Heart right ventricle (tissue), 16 donors: Measurements from ENCODE around the gene MON1A. TPM values are rescaled to one million over a fixed set of nuclear protein-coding genes. Genes with fewer than 3 reads are reported as not detected.
"Not testable (repeated sequence)": the region's sequence is repeated elsewhere in the genome, so short reads cannot be mapped to it uniquely, and the experiment has no call there.

Source experiments
- ATAC-seq, 8 donors: fragments of 200-7000 bp; cut with Tn5 transposase; one replicate each; pipeline ENCODE4 v1.9.1; 2020; ENCODE audit warnings: mild to moderate bottlenecking in 8 of 8, moderate library complexity in 8 of 8, moderate number of reproducible peaks in 1 of 8
- DNase-seq, 2 donors: peaks; one replicate each; pipeline ENCODE4 v3.0.0-alpha.2; 2020
- H3K27ac ChIP-seq, 10 donors: fragments of 200-600 bp; sonication (generic) in 2 of 10; one replicate each; pipeline versions ENCODE4 v1.5.0 to v1.8.0; 2020 to 2022; ENCODE audit warnings: mild to moderate bottlenecking in 3 of 10
- H3K27me3 ChIP-seq, 7 donors: fragments of 200-600 bp; one replicate each; pipeline ENCODE4 v1.8.0; 2021 to 2022; ENCODE audit warnings: mild to moderate bottlenecking in 2 of 7
- H3K36me3 ChIP-seq, 9 donors: fragments of 200-600 bp; sonication (generic) in 1 of 9; one replicate each; pipeline versions ENCODE4 v1.5.0 to v1.8.0; 2020 to 2022; ENCODE audit warnings: mild to moderate bottlenecking in 2 of 9
- H3K4me1 ChIP-seq, 9 donors: fragments of 200-600 bp; sonication (generic) in 1 of 9; one replicate each; pipeline versions ENCODE4 v1.5.0 to v1.8.0; 2020 to 2022; ENCODE audit warnings: mild to moderate bottlenecking in 4 of 9
- H3K4me3 ChIP-seq, 10 donors: fragments of 200-600 bp; sonication (generic) in 2 of 10; one replicate each; pipeline versions ENCODE4 v1.5.0 to v1.8.0; 2020 to 2022; ENCODE audit warnings: mild to moderate bottlenecking in 7 of 10, moderate library complexity in 2 of 10
- H3K9me3 ChIP-seq, 11 donors: fragments of 200-600 bp in 10 of 11; sonication (generic) in 2 of 11; one replicate each; pipeline versions ENCODE4 v1.5.0 to v1.8.0; 2013 to 2022; ENCODE audit warnings: mild to moderate bottlenecking in 2 of 11, control low read depth in 1 of 11, moderate library complexity in 1 of 11
- WGBS, 2 donors: extraction: QIAGEN DNeasy Blood & Tissue Kit; methylation state at CpG; one replicate each; pipeline ENCODE4 v1.1.7; 2013; ENCODE audit warnings: inconsistent platforms in 1 of 2; 5-methylcytosine and 5-hydroxymethylcytosine counted together
- intact Hi-C, 10 donors: fragments of 100-400 bp; cut with DNase I; formaldehyde crosslinking; loops; one replicate each; pipeline versions ENCODE4 v1.11.1 to v1.14.2; 2022
- polyA plus RNA-seq, 2 donors: library from polyadenylated mRNA; stranded (reverse); fragments of 200-250 nt; gene quantifications; one replicate each; pipeline ENCODE4 v1.2.3, GENCODE V29; 2013
- total RNA-seq, 10 donors: library from RNA; stranded (reverse); fragmentation: NEBNext Ultra II Directional in 3 of 10; extraction: Animal tissue kit (Norgen Biotek cat#: 25700) in 3 of 10; gene quantifications; one replicate each; pipeline versions ENCODE4 v1.2.1 to v1.2.4, GENCODE V29; 2021 to 2023
- TF ChIP-seq, protein P1 (sequence below), 9 donors: fragments of 200-600 bp; sonication (generic) in 2 of 9; IDR thresholded peaks; one replicate each; pipeline versions ENCODE4 v1.5.0 to v1.8.0; 2021 to 2022; ENCODE audit warnings: antibody characterized with exemption in 9 of 9, mild to moderate bottlenecking in 5 of 9, moderate library complexity in 1 of 9
- donor health status: Arrhythmogenic right ventricular cardiomyopathy.
- donor health status: ischemic (EF 13 %, LVEDD 7.1; RV severe dilation, severe dysfunction).
- donor health status: healthy with polysubstance abuse.
- donor health status: DM: no; HTN: yes; CAD: no.
- donor health status: DM: no; HTN: no; CAD: no.
- donor health status: ischemic (EF 25% LVEDD 6.9; RV normal size, moderate dysfunction).
- donor health status: ischemic (EF 25% LVEDD 5.7; RV mildly dilated, moderate dysfunction).
- donor health status: healthy.
- donor health status: DM: yes; HTN: yes; CAD: no.
- donor health status: Ischemic cardiomyopathy.
- donor health status: ischemic (EF 35%, LVEDD 5.7; RV mildly dilated, moderate dysfunction).
- donor health status: nonischemic (EF 11% LVEDD 7.7; RV severe dilation, severe dysfunction).
- donor health status: DM: yes; HTN: yes; CAD: no.
- donor health status: PGD.
- donor health status: ischemic (EF 29% LVEDD 5.4; RV normal size, mild dysfunction).
- donor health status: nonischemic (EF 23%, LVEDD 6.1; RV moderate dilation, normal function).

The MON1A gene
- total and polyA plus RNA-seq, 12 donors: 5.3 to 10.6 (median 6.7) TPM

DNA sequence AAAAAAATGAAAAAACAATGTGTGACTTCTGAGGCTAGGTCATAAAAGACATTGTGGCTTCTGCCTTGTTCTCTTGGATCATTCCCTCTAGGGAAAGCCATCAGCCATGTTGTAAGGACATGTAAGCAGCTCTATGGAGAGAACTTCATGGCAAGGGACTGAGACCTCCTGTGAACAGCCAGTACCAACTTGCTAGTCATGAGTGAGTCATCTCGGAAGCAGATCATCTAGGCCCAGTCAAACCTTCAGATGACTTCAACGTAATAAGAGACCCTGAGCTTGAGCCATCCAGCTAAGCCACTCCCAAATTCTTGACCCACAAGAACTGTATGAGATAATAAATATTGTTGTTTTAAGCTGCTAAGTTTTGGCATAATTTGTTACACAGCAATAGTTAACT lies 4.9 kb downstream of the MON1A start:
- Histone ChIP-seq H3K27me3 (no peaks in the 10 kb centered on the region), H3K36me3 (peaks cover 0 to 17% (median 0%) of the 10 kb centered on the region in 9 donors), H3K4me3 (no peak overlapping the region), H3K27ac (no peak overlapping the region), H3K4me1 (peaks cover 0 to 14% (median 12%) of the 10 kb centered on the region in 9 donors), H3K9me3 (no peaks in the 10 kb centered on the region)
- intact Hi-C loops: loop anchor here in 1 of 10 donors (5.0 kb wide), 1 partner anchor 137 kb away; the partner anchor contains the start of gene IP6K1
- ATAC-seq (no peak), DNase-seq (no peak)
- WGBS, 2 donors: 87 to 91% methylated on average over 2 of the region's 2 CpGs
- TF ChIP-seq, protein P1, sequence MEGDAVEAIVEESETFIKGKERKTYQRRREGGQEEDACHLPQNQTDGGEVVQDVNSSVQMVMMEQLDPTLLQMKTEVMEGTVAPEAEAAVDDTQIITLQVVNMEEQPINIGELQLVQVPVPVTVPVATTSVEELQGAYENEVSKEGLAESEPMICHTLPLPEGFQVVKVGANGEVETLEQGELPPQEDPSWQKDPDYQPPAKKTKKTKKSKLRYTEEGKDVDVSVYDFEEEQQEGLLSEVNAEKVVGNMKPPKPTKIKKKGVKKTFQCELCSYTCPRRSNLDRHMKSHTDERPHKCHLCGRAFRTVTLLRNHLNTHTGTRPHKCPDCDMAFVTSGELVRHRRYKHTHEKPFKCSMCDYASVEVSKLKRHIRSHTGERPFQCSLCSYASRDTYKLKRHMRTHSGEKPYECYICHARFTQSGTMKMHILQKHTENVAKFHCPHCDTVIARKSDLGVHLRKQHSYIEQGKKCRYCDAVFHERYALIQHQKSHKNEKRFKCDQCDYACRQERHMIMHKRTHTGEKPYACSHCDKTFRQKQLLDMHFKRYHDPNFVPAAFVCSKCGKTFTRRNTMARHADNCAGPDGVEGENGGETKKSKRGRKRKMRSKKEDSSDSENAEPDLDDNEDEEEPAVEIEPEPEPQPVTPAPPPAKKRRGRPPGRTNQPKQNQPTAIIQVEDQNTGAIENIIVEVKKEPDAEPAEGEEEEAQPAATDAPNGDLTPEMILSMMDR (IDR thresholded peaks at IDR 0.05): no peak

DNA sequence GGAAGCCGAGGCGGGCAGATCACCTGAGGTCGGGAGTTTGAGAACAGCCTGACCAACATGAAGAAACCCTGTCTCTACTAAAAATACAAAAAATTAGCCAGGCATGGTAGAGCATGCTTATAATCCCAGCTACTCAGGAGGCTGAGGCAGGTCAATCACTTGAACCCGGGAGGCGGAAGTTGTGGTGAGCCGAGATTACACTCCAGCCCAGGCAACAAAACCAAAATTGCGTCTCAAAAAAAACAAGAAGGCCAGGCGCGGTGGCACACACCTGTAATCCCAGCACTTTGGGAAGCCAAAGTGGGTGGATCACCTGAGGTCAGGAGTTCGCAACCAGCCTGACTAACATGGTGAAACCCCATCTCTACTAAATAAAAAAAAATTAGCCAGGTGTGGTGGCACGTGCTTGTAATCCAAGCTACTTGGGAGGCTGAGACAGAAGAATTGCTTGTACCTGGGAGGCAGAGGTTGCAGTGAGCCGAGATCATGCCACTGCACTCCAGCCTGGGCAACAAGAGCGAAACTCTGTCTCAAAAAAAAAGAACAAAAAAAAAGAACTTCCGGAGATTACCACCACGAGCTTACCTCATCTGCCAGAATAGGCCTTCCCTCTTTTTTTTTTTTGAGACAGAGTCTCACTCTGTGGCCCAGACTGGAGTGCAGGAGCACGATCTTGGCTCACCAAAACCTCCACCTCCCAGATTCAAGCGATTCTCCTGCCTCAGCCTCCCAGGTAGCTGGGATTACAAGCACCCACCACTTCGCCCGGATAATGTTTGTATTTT lies 11.6 kb downstream of the MON1A start:
- not testable (repeated sequence) for H3K27ac ChIP-seq, H3K4me3 ChIP-seq, H3K4me1 ChIP-seq, H3K9me3 ChIP-seq, H3K36me3 ChIP-seq, DNase-seq, H3K27me3 ChIP-seq, ATAC-seq
- intact Hi-C loops: loop anchor here in 1 of 10 donors (10.0 kb wide), 1 partner anchor 213 kb away; no protein-coding TSS in a partner anchor
- 94% methylated on average over 19 of the region's 19 CpGs for WGBS, 2 donors

GRCh38 chr3:49916686-49917085 lies 12.9 kb downstream of the MON1A start:
- intact Hi-C loops: loop anchor here in 1 of 10 donors (10.0 kb wide), 1 partner anchor 212 kb away; no protein-coding TSS in a partner anchor
- TF ChIP-seq, protein P1 (IDR thresholded peaks at IDR 0.05): no peak
- H3K27me3 ChIP-seq: no peaks in the 10 kb centered on the region
- 92% methylated on average over 5 of the region's 5 CpGs for WGBS, 2 donors
- H3K4me1 ChIP-seq: peaks cover 0 to 9% (median 0%) of the 10 kb centered on the region in 9 donors
- no peak for DNase-seq
- H3K9me3 ChIP-seq: no peaks in the 10 kb centered on the region
- peaks cover 0 to 16% (median 0%) of the 10 kb centered on the region in 9 donors for H3K36me3 ChIP-seq
- ATAC-seq: no peak
- no peak overlapping the region for H3K4me3 ChIP-seq
- H3K27ac ChIP-seq: no peak overlapping the region

GRCh38 chr3:49914906-49915305 lies 14.7 kb downstream of the MON1A start:
- Histone ChIP-seq H3K27ac (no peak overlapping the region), H3K4me1 (peaks cover 0 to 9% (median 0%) of the 10 kb centered on the region in 9 donors), H3K9me3 (no peaks in the 10 kb centered on the region), H3K4me3 (no peak overlapping the region), H3K36me3 (peaks cover 0 to 33% (median 9%) of the 10 kb centered on the region in 9 donors), H3K27me3 (no peaks in the 10 kb centered on the region)
- WGBS, 2 donors: 96 to 97% methylated on average over 2 of the region's 2 CpGs
- DNase-seq (no peak), ATAC-seq (no peak)
- intact Hi-C loops: loop anchor here in 1 of 10 donors (10.0 kb wide), 1 partner anchor 210 kb away; no protein-coding TSS in a partner anchor
- TF ChIP-seq, protein P1 (IDR thresholded peaks at IDR 0.05): no peak
